H1 (cell line): ENCODE results near the gene NDEL1. TPM values are rescaled to one million over a fixed set of nuclear protein-coding genes. Genes with fewer than 3 reads are reported as not detected.

Source experiments
- CTCF ChIP-seq, 3 experiments: IDR thresholded peaks; 1 replicate in 2 of 3; 2 replicates in 1 of 3; pipeline versions ENCODE4 v1.5.1 to v1.6.1; 2011; ENCODE audit warnings: low read length in 3 of 3, mild to moderate bottlenecking in 3 of 3, inconsistent platforms in 2 of 3, low read depth in 1 of 3, moderate library complexity in 1 of 3; ENCODE audit not compliant: insufficient read depth in 1 of 3; ENCODE audit errors: control extremely low read depth in 1 of 3
- GTF2F1 ChIP-seq: IDR thresholded peaks from 2 replicates; pipeline ENCODE4 v1.6.1; 2012; ENCODE audit warnings: low read depth, low read length, improper control_type of control experiment, borderline replicate concordance
- SRF ChIP-seq: IDR thresholded peaks from 2 replicates; pipeline ENCODE4 v1.6.1; 2011; ENCODE audit warnings: mild to moderate bottlenecking, low read depth, low read length, moderate library complexity
- polyA plus RNA-seq, 7 experiments: library from polyadenylated mRNA; depleted of rRNA in 3 of 7; stranded (reverse) in 5 of 7; unstranded in 2 of 7; fragments of >200 nt in 5 of 7; fragments of 200-250 nt in 2 of 7; gene quantifications; 1 replicate in 5 of 7; 2 replicates in 1 of 7; 4 replicates in 1 of 7; pipeline versions ENCODE4 v1.2.1 to v1.2.3, GENCODE V29; 2011 to 2013; ENCODE audit warnings: missing spikeins in 2 of 7, mixed read lengths in 2 of 7
- total RNA-seq: library from RNA; stranded (reverse); fragmentation: NEBNext Ultra II Directional; extraction: Animal tissue kit (Norgen Biotek cat#: 25700); gene quantifications from 2 replicates; pipeline ENCODE4 v1.2.1, GENCODE V29; 2021

NDEL1 gene
- total and polyA plus RNA-seq, 2 of the 8 experiments (the other 6 are each of a cell fraction or from before 2014, with no cell fraction given), result 31.1 to 32.9 TPM

GRCh38 chr17:8417806-8418205 lies 17.9 kb upstream of the NDEL1 start (continued):
- TF ChIP-seq SRF, result no peak
- TF ChIP-seq CTCF (IDR thresholded peaks at IDR 0.05; ENCODE audit: control extremely low read depth in 1 of 3, insufficient read depth in 1 of 3, low read depth in 1 of 3, low read length in 3 of 3), result no peak
- TF ChIP-seq GTF2F1, result no peak
